ENCODE results near the gene CAMK1D. TPM values are rescaled to one million over a fixed set of nuclear protein-coding genes. Genes with fewer than 3 reads are reported as not detected.

The CAMK1D gene
- total and polyA plus RNA-seq, 10 of the 15 experiments (the other 5 are each of a cell fraction or from before 2014, with no cell fraction given), result 2.1 to 35.5 (median 14.7) TPM

DNA sequence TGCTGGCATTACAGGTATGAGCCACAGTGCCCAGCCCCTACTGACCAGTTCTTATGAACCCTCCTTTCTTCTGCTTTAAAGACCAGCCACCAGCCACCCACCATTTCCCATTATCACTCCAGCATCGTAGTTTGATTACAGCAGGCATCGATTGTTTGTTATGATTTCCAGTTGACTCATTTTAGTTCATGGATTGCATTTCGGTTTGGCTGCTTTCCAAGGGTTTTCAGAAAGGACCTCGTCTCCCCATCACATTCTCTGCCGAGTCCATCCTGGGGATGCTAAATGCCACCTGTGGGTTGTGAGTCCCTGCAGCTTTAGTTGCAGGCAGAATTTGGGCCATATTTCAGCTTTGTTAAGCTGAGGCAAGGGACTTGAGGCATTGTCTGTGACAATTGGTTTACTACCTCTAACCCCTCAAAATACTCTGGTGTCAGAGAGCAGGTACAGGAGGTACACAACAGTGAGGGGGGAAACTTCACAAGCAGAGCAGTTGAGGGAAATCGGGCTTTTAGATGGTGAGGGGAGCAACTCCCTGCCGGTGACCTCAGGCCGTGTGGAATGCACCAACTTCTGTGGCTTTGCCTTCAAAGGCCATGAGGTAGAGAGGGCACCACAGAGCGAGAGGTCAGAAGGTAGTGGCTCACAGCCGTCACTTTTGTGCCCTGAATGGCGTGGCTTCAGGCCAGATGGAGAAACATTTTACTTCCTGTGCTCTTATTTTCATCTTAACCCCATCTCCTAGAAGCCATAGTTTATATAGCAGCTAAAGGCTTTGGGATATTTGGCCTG lies 448.3 kb downstream of the CAMK1D start:
- intact Hi-C loops (cut with micrococcal nuclease; ENCODE audit: unreplicated experiment), result no loop called here
- TF ChIP-seq EED (IDR thresholded peaks at IDR 0.05; ENCODE audit: low read depth) (no peak), TCF3 (IDR thresholded peaks at IDR 0.05; ENCODE audit: borderline replicate concordance, insufficient read depth, low read depth, low read length) (no peak), SMAD5 (IDR thresholded peaks at IDR 0.05; ENCODE audit: low read depth) (no peak), NR2F1 (conservative IDR thresholded peaks at IDR 0.05) (no peak), CREB1 (IDR thresholded peaks at IDR 0.05; ENCODE audit: low read depth) (no peak), YY1 (IDR thresholded peaks at IDR 0.05; ENCODE audit: low read depth, low read length) (no peak), CHD4 (IDR thresholded peaks at IDR 0.05) (no peak), SREBF2 (IDR thresholded peaks at IDR 0.05; ENCODE audit: low read length) (no peak), NFIC (IDR thresholded peaks at IDR 0.05; ENCODE audit: low read depth, low read length) (no peak), PML (IDR thresholded peaks at IDR 0.05; ENCODE audit: low read length) (no peak)
- TF ChIP-seq, protein P1, sequence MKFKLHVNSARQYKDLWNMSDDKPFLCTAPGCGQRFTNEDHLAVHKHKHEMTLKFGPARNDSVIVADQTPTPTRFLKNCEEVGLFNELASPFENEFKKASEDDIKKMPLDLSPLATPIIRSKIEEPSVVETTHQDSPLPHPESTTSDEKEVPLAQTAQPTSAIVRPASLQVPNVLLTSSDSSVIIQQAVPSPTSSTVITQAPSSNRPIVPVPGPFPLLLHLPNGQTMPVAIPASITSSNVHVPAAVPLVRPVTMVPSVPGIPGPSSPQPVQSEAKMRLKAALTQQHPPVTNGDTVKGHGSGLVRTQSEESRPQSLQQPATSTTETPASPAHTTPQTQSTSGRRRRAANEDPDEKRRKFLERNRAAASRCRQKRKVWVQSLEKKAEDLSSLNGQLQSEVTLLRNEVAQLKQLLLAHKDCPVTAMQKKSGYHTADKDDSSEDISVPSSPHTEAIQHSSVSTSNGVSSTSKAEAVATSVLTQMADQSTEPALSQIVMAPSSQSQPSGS (IDR thresholded peaks at IDR 0.05; ENCODE audit: low read length), result no peak
- in situ Hi-C loops (cut with MboI), result no loop called here
- Histone ChIP-seq H3K4me2 (ENCODE audit: control insufficient read depth, insufficient read depth) (no peak overlapping the region), H3K9me3 (replicated peaks; ENCODE audit: control insufficient read depth, insufficient read depth, low read length) (no peaks in the 10 kb centered on the region), H2AFZ (ENCODE audit: control insufficient read depth, low read depth, low read length) (no peak overlapping the region), H3K4me1 (ENCODE audit: control insufficient read depth, insufficient read depth, low read length) (no peaks in the 10 kb centered on the region), H3K27ac (ENCODE audit: control insufficient read depth, insufficient read depth) (no peak overlapping the region), H4K20me1 (ENCODE audit: control insufficient read depth, insufficient read depth) (no peaks in the 10 kb centered on the region), H3K9ac (ENCODE audit: control insufficient read depth, insufficient read depth, low read length) (no peak overlapping the region), H3K79me2 (ENCODE audit: control insufficient read depth, insufficient read depth, low read length) (no peaks in the 10 kb centered on the region), H3K4me3 (no peak overlapping the region), H3K27me3 (replicated peaks in 1 of 2; ENCODE audit: control insufficient read depth in 2 of 2, insufficient read depth in 2 of 2, low read length in 1 of 2) (no peaks in the 10 kb centered on the region), H3K36me3 (ENCODE audit: control insufficient read depth in 2 of 2, insufficient read depth in 2 of 2, low read length in 1 of 2) (no peaks in the 10 kb centered on the region)
- ChIA-PET CTCF (no interaction called here), SMC1A (ENCODE audit: uncharacterized antibody, unreplicated experiment) (interaction anchor here (1.0 kb wide), 1 partner anchor 45 kb away, joined by 3 read pairs; no protein-coding TSS in a partner anchor), RAD21 (ENCODE audit: unreplicated experiment) (no interaction called here), POLR2A (no interaction called here)
- no peak for ATAC-seq
- FAIRE-seq, result no peak
- WGBS (ENCODE audit: insufficient coverage, insufficient replicate concordance, low lambda C conversion rate, missing lambda C conversion rate), result 91% methylated on average over 11 of the region's 11 CpGs
- no peak for DNase-seq (ENCODE audit: low read depth, low spot score)
- no TSS peak for BruUV-seq (replicated peaks)

Data from GM12878 (cell line).